ENCODE measurements around the gene EIF3I.

DNA sequence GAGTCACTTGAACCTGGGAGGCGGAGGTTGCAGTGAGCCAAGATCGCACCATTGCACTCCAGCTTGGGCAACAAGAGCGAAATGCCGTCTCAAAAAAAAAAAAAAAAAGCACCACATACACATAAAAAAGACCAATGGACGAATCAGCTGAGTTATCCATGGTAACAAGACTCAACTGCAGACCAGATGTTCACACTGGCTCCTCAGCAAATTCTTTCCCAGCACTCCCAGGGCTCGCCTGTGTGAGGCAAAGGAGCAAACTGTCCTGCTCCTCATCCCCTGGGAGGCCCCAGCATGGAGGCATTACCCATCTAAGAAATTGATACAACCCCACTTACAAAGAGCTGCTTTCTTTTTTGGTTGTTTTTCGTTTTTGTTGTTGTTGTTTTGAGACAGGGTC lies 3.2 kb upstream of the EIF3I start:
- no peak for TF ChIP-seq SP1 (IDR thresholded peaks at IDR 0.05)
- TF ChIP-seq FOXK2 (IDR thresholded peaks at IDR 0.05) = no peak
- TF ChIP-seq TARDBP (IDR thresholded peaks at IDR 0.05) = no peak
- TF ChIP-seq ZNF384 (IDR thresholded peaks at IDR 0.05) = no peak
- TF ChIP-seq ELF4 (IDR thresholded peaks at IDR 0.05) = no peak
